Stimulated activated CD4-positive, alpha-beta T cell treated with anti-CD3 and anti-CD28 coated beads, Interleukin-15, amount 100 ng/mL, for 48 hours (primary cell): ENCODE data around the gene SPAG5.

ENCODE experiments used
- DNase-seq, 2 donors: peaks; one replicate each; pipeline ENCODE4 v3.0.0-alpha.2; 2020; ENCODE audit warnings: low read depth in 2 of 2

SPAG5 gene

GRCh38 chr17:28547096-28547622 lies 51.7 kb downstream of the SPAG5 start:
- no peak for DNase-seq

GRCh38 chr17:28545787-28546415 lies 52.9 kb downstream of the SPAG5 start:
- no peak for DNase-seq

- no peak for DNase-seq
Measured at GRCh38 chr17:28545141-28545503, 53.7 kb downstream of the SPAG5 start.

- no peak for DNase-seq
Measured at GRCh38 chr17:28544402-28545140, 54.3 kb downstream of the SPAG5 start.

GRCh38 chr17:28541439-28541838 lies 57.4 kb downstream of the SPAG5 start:
- no peak for DNase-seq

- DNase-seq, result no peak
Measured at GRCh38 chr17:28540231-28540630, 58.6 kb downstream of the SPAG5 start.

- no peak for DNase-seq
Measured at GRCh38 chr17:28538296-28538895, 60.4 kb downstream of the SPAG5 start.

GRCh38 chr17:28537219-28537610 lies 61.6 kb downstream of the SPAG5 start:
- no peak for DNase-seq

GRCh38 chr17:28536532-28537218 lies 62.1 kb downstream of the SPAG5 start:
- no peak for DNase-seq

- no peak for DNase-seq
Measured at GRCh38 chr17:28534740-28535375, 64.0 kb downstream of the SPAG5 start.

GRCh38 chr17:28533091-28533807 lies 65.6 kb downstream of the SPAG5 start:
- no peak for DNase-seq

GRCh38 chr17:28532050-28532960 lies 66.5 kb downstream of the SPAG5 start:
- no peak for DNase-seq

- no peak for DNase-seq
Measured at GRCh38 chr17:28530926-28531325, 67.9 kb downstream of the SPAG5 start.

GRCh38 chr17:28530250-28530649 lies 68.6 kb downstream of the SPAG5 start:
- DNase-seq, result no peak

- DNase-seq, result no peak
Measured at GRCh38 chr17:28529013-28529400, 69.8 kb downstream of the SPAG5 start.

- DNase-seq, result no peak
Measured at GRCh38 chr17:28528327-28529012, 70.4 kb downstream of the SPAG5 start.

GRCh38 chr17:28527859-28528258 lies 71.0 kb downstream of the SPAG5 start:
- no peak for DNase-seq
